Stimulated activated effector memory CD8-positive, alpha-beta T cell treated with anti-CD3 and anti-CD28 coated beads, Interleukin-12 subunit alpha, Interleukin-12 subunit beta, amount 100 ng/mL, for 72 hours (primary cell): ENCODE measurements around the gene LYSMD4.
A peak's percentile ranks its signal among the peaks of the same experiment; 100 is the strongest.
"Not testable (repeated sequence)": the region's sequence is repeated elsewhere in the genome, so short reads cannot be mapped to it uniquely, and the experiment has no call there.

ENCODE experiments used
- ATAC-seq: fragments of 150-1000 bp; cut with Tn5 transposase; 2 replicates; pipeline ENCODE4 v1.10.0; 2021
- DNase-seq, 2 donors: peaks; one replicate each; pipeline ENCODE4 v3.0.0; 2021 to 2022; ENCODE audit warnings: low spot score in 2 of 2
- H3K27ac Mint-ChIP-seq: one replicate; pipeline ENCODE4 v1.8.0; 2022; ENCODE audit warnings: mild to moderate bottlenecking, mixed read lengths
- H3K36me3 Mint-ChIP-seq: one replicate; pipeline ENCODE4 v1.8.0; 2022; ENCODE audit warnings: mild to moderate bottlenecking, mixed read lengths
- H3K4me1 Mint-ChIP-seq: one replicate; pipeline ENCODE4 v1.8.0; 2022; ENCODE audit warnings: mixed read lengths
- H3K4me3 Mint-ChIP-seq: one replicate; pipeline ENCODE4 v1.8.0; 2022; ENCODE audit warnings: mild to moderate bottlenecking, mixed read lengths
- H3K9me3 Mint-ChIP-seq: one replicate; pipeline ENCODE4 v1.8.0; 2022; ENCODE audit warnings: mixed read lengths

Gene LYSMD4

GRCh38 chr15:99733268-99734039 lies at the start of gene LYSMD4:
Gene LYSMD4, minus strand, starts transcription at chr15:99733437. Its CDS starts 1,438 bp downstream, at chr15:99731999.
- peak; percentile 89 to 96 for DNase-seq
- peak within 1 kb of the TSS; percentile 77 for H3K4me3 Mint-ChIP-seq
- ATAC-seq = peak; percentile 98
- no peaks in the 10 kb centered on the region for H3K9me3 Mint-ChIP-seq
- no peaks in the 10 kb centered on the region for H3K36me3 Mint-ChIP-seq
- H3K27ac Mint-ChIP-seq = peak within 1 kb of the TSS; percentile 98
- peaks cover 17% of the 10 kb centered on the region for H3K4me1 Mint-ChIP-seq

DNA sequence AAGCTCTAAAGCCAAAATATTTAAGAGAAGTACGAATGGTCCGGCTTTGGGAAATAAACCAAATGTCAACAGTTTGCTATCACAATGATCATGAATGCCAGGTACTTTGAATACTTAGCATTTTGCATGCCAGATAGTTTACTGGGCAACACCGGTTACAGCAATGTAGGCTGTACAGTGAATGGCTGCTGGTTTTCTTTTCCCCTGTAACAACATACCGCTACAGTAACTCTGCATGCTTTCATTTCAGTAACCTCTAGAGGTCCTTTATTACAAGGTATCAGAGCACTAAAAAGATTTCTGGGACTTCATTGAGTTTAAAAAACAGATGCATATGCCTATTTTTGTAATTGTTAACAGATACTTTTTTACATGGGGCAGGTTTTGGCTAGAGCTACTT lies 48.8 kb upstream of the LYSMD4 start:
- not testable (repeated sequence) for H3K4me1 Mint-ChIP-seq, ATAC-seq, H3K27ac Mint-ChIP-seq, DNase-seq, H3K9me3 Mint-ChIP-seq, H3K36me3 Mint-ChIP-seq, H3K4me3 Mint-ChIP-seq

- no peaks in the 10 kb centered on the region for H3K4me1 Mint-ChIP-seq
- H3K36me3 Mint-ChIP-seq = no peaks in the 10 kb centered on the region
- no peak overlapping the region for H3K27ac Mint-ChIP-seq
- no peak overlapping the region for H3K4me3 Mint-ChIP-seq
- DNase-seq (no peak), ATAC-seq (no peak)
- no peaks in the 10 kb centered on the region for H3K9me3 Mint-ChIP-seq
These were observed 43.9 kb upstream of the LYSMD4 start for GRCh38 chr15:99777144-99777543.

DNA sequence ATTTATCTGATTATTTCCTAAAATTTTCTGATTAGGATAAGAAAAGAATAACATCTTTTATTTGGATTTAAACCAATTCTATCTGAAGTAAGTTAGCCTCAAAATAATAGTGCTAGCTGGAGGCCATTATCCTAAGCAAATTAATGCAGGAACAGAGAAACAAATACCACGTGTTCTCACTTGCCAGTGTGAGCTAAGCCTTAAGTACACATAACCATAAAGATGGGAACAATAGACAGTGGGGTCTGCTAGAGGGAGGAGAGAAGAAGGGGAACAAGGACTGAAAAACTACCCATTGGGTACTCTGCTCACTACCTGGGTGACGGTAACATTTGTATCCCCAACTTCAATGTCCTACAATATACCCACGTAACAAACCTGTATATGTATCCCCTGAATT lies 31.3 kb upstream of the LYSMD4 start:
- ATAC-seq (no peak), DNase-seq (no peak)
- no peak overlapping the region for H3K4me3 Mint-ChIP-seq
- no peaks in the 10 kb centered on the region for H3K36me3 Mint-ChIP-seq
- H3K27ac Mint-ChIP-seq = no peak overlapping the region
- H3K4me1 Mint-ChIP-seq = no peaks in the 10 kb centered on the region
- no peaks in the 10 kb centered on the region for H3K9me3 Mint-ChIP-seq

DNA sequence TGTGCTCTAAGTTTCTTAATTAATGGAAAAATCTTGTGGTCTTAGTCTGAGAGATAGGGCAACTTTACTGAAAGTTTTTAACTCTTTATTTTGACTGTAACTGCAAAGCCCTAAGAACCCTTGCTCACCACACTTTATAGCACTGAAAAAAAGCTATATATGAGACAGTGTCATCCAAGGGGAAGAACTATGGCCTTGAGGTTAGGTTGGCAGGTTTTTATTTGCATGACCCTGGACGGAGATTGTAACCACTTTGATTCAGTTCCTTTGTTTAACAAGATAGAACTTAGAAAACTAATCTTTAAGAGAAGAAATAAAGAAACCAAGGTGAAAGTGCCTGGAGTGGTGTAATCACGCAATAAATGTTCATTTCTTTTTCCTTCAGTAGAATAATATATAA lies 30.6 kb upstream of the LYSMD4 start:
- DNase-seq = no peak
- Mint-ChIP-seq H3K36me3 (no peaks in the 10 kb centered on the region), H3K4me1 (no peaks in the 10 kb centered on the region), H3K4me3 (no peak overlapping the region), H3K9me3 (no peaks in the 10 kb centered on the region), H3K27ac (no peak overlapping the region)
- no peak for ATAC-seq

DNA sequence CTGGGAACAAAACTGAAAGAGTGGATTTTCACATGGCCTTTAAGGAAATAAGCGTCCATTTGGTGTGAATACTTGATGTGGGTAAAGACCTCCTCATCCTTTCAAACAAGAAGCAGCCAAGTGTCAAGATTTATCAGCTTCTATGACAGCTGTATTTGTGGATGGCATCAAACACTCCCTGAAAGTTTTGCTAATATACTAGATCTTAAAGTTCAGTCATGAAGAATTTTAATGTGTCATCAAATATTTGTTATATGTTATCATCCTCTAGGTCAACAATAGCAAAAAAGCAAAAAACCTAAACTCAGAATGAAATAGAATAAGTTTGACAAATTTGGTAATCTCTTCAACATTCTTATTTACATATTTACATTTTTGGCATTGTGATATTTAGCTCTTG lies 29.1 kb upstream of the LYSMD4 start:
- Mint-ChIP-seq H3K4me1 (no peaks in the 10 kb centered on the region), H3K27ac (no peak overlapping the region), H3K9me3 (no peaks in the 10 kb centered on the region), H3K4me3 (no peak overlapping the region), H3K36me3 (no peaks in the 10 kb centered on the region)
- ATAC-seq = no peak
- DNase-seq = no peak

DNA sequence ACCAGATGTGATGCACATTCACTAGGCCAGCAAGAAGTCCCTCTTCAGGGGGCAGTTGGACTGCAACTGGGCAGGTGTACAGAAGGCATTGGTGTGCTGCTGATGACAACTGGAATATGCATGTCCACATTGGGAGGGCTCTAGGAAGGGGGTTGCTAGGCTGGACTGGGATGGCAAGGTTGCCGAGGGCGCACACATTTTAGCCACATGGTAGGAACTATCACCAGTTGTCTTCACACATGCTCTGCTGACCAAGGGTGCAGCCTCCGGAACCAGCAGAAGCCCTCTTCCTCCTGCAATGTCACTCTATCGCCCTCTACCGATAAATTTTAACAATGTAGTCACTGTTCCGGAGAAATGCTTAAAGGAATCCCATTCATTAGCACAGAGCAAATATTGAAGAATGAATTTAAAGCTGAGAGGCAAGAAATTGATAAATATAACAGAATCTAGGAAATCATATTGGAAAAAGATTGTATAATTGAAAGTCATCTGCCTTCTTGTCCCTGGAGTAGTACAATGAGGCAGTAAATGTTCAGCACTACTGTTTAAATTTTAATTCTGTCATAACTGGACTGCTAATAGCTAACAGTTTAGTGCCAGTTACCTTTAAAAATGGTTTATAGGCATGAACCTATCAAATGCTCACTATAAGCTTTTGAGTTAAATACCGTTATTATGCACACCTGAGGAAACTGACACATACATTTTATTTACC lies 22.6 kb upstream of the LYSMD4 start:
- peak in 1 of 2 donors; percentile 56 for DNase-seq
- no peaks in the 10 kb centered on the region for H3K9me3 Mint-ChIP-seq
- peak; percentile 75 for ATAC-seq
- H3K36me3 Mint-ChIP-seq = no peaks in the 10 kb centered on the region
- peaks cover 10% of the 10 kb centered on the region for H3K4me1 Mint-ChIP-seq
- H3K4me3 Mint-ChIP-seq = no peak overlapping the region
- no peak overlapping the region for H3K27ac Mint-ChIP-seq

GRCh38 chr15:99753066-99753465 lies 19.8 kb upstream of the LYSMD4 start:
- Mint-ChIP-seq H3K9me3 (no peaks in the 10 kb centered on the region), H3K36me3 (no peaks in the 10 kb centered on the region), H3K27ac (no peak overlapping the region), H3K4me3 (no peak overlapping the region), H3K4me1 (peaks cover 10% of the 10 kb centered on the region)
- ATAC-seq (no peak), DNase-seq (no peak)

GRCh38 chr15:99752556-99752955 lies 19.3 kb upstream of the LYSMD4 start:
- DNase-seq = no peak
- Mint-ChIP-seq H3K4me3 (no peak overlapping the region), H3K4me1 (peaks cover 10% of the 10 kb centered on the region)

GRCh38 chr15:99750326-99750725 lies 17.1 kb upstream of the LYSMD4 start:
- H3K27ac Mint-ChIP-seq, H3K4me1 Mint-ChIP-seq, ATAC-seq, H3K9me3 Mint-ChIP-seq, H3K4me3 Mint-ChIP-seq, H3K36me3 Mint-ChIP-seq, DNase-seq: not testable (repeated sequence)

More at GRCh38 chr15:99752556-99752955, 19.3 kb upstream of the LYSMD4 start:
- no peak overlapping the region for H3K27ac Mint-ChIP-seq
- no peak for ATAC-seq
- no peaks in the 10 kb centered on the region for H3K9me3 Mint-ChIP-seq
- H3K36me3 Mint-ChIP-seq = no peaks in the 10 kb centered on the region

DNA sequence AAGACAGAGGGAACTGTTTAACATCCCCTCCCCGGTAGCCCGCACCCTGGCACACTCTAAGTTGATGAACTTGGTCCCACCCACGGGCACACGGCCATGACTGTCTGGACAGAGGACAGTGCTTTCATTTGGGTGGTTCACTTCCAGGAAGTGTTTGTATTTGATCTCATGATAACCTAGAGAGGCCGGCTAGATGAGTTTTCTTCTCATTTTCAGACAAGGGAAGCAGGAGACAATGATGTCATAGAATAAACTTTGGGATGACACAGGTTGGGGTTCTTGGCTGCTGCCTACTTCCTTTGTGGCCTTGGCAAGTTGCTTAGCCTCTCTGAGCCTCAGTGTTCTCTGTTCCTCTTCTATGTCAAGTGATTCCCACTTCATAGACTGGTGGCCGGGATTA lies 16.1 kb upstream of the LYSMD4 start:
- H3K4me1 Mint-ChIP-seq = no peaks in the 10 kb centered on the region
- peak in 1 of 2 donors; percentile 38 for DNase-seq

DNA sequence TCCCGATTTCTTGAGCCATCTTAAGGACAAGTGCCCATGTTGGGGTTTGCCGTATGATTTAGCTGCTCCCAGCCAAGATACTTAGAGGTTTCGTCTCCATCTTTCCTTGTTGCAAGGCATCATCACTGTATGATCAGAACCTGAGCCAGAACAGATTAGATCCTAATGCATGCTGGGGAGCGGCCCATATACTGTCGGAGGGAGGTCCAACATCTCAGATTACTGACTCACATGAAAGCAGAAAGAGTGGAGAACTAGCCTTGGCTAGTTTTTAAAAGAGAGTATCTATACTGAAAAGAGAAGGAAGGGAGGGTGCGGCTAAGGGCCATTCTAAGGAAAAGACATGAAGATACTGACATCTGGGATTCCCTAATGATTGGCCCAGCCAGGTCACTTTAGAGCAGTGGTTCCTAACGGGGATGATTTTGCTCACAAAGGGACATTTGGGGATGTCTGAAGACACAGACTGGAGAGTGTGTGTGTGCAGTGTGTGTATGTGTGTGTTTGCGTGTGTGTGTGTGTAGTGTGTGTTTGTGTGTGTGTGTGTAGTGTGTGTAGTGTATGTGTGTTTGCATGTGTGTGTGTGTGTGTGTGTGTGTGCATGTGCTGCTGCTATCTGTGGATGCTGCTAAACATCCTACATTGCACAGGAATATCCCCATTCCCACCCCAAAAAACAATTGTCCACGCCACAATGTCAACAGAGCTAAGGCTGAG lies 12.3 kb upstream of the LYSMD4 start:
- DNase-seq = peak in 1 of 2 donors; percentile 20
- Mint-ChIP-seq H3K4me3 (no peak overlapping the region), H3K36me3 (no peaks in the 10 kb centered on the region), H3K9me3 (no peaks in the 10 kb centered on the region), H3K27ac (no peak overlapping the region), H3K4me1 (no peaks in the 10 kb centered on the region)
- no peak for ATAC-seq

More for the DNA sequence above, 16.1 kb upstream of the LYSMD4 start:
- H3K4me3 Mint-ChIP-seq = no peak overlapping the region
- no peak for ATAC-seq
- H3K27ac Mint-ChIP-seq = no peak overlapping the region
- no peaks in the 10 kb centered on the region for H3K36me3 Mint-ChIP-seq
- H3K9me3 Mint-ChIP-seq = no peaks in the 10 kb centered on the region

DNA sequence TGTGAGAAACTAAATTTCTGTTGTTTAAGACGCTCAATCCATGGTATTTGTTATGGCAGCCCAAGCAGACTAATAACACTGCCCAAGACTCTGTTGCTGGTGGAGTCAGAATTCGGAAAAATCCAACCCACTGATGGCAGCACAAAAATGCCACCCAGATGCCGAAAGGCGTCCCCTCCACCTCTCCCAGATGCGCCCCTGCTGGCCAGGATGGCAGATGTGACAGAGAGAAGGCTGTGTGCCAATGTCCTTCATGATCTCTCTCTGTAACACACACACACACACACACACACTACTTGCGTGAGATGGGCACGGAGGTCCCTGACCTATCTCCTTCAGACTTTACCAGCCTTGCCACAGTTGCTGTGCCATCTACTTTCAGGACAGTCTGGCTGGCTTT lies 10.9 kb upstream of the LYSMD4 start:
- Mint-ChIP-seq H3K4me3 (no peak overlapping the region), H3K27ac (no peak overlapping the region), H3K4me1 (no peaks in the 10 kb centered on the region), H3K9me3 (no peaks in the 10 kb centered on the region), H3K36me3 (no peaks in the 10 kb centered on the region)
- DNase-seq (peak in 1 of 2 donors; percentile 41), ATAC-seq (no peak)

DNA sequence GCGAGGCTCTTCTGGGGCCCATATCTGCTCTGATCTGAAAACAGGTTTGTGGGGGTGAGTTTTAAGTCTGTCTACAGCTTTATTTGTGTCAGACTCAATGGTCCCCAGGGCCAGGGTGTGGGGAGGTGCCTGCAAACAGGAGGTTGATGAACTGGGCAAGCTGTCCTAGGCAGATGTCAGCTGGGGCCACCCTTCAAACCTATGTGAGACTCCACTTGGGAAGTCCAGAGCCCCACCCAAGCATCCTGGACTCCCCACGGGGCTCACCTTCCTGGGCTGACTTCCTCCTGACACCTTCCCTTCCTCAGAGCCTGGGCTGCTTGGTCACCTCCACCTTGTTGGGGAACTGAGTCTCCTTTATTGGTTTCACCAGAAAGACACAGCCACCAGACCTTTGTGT lies 8.6 kb upstream of the LYSMD4 start:
- ATAC-seq = no peak
- no peaks in the 10 kb centered on the region for H3K9me3 Mint-ChIP-seq
- peak in 1 of 2 donors; percentile 30 for DNase-seq
- H3K27ac Mint-ChIP-seq = peak overlapping the region; percentile 26
- no peaks in the 10 kb centered on the region for H3K4me1 Mint-ChIP-seq
- no peak overlapping the region for H3K4me3 Mint-ChIP-seq
- no peaks in the 10 kb centered on the region for H3K36me3 Mint-ChIP-seq

GRCh38 chr15:99738021-99738847 lies 5.0 kb upstream of the LYSMD4 start:
- Mint-ChIP-seq H3K36me3 (no peaks in the 10 kb centered on the region), H3K27ac (no peak overlapping the region), H3K4me3 (no peak overlapping the region), H3K9me3 (no peaks in the 10 kb centered on the region), H3K4me1 (peaks cover 5% of the 10 kb centered on the region)
- ATAC-seq = no peak
- no peak for DNase-seq
